Fibroblast of peridontal ligament (primary cell): ENCODE data around the gene WIZ.
A peak's percentile ranks its signal among the peaks of the same experiment; 100 is the strongest.

Experiments
- DNase-seq: peaks from one replicate; pipeline ENCODE4 v3.0.0-alpha.2; 2010; ENCODE audit errors: extremely low read depth

The WIZ gene

DNA sequence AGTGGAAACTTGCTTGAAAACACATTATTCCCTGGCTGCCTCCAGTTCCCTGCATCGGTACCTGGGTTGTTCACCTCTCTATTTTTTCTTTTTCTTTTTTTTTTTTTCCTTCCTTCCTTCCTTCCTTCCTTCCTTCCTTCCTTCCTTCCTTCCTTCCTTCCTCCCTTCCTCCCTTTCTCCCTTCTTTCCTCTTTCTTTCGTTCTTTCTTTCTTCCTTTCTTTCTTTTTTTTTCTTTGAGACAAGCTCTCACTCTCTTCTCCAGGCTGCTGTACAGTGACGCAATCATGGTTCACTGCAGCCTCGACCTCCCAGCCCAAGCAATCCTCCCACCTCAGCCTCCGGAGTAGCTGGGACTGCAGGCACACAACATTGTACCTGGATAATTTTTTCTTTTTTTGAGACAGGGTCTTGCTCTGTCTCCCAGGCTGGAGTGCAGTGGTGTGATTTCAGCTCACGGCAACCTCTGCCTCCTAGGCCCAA lies 18.0 kb upstream of the WIZ start:
- DNase-seq, result no peak

DNA sequence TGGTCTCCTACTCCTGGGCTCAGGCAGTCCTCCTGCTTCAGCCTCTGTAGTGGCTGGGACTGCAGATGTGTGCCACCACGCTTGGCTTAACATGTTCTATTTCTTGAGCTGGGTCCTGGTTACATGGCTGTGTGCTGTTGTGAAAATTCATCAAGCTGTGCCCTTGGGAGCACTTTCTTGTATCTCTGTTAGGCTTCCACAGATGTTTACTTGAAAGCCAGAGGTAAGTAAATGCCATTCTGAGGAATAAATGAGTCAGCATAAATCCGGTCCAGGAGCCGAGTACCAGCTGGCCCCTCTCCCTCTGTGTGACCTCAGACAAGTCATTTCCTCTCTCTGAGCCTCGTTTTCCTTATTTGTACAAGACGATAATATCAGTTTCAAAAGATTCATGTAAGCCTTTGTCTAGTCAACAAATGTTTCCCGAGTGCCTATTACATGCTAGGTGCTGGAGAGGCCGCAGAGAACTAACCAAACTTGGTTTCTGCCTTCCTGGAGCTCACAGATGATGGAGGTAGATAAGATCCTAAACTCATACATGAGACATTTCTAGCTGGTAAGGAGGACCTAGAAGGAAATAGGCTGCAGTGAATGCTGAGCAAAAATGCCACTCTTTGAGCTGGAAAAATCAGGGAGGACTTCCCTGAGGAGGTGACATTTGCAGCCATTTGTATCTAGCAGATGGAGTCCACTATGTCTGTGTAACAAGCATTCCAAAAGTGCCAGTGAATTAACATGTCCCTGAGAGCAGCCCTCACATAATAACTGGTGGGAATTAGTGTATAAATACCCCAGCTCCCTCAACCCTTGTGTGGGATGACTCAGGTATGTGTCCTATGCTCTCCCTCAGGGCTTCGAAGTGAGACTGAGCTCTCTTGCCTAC lies 17.3 kb upstream of the WIZ start:
- DNase-seq, result no peak

DNA sequence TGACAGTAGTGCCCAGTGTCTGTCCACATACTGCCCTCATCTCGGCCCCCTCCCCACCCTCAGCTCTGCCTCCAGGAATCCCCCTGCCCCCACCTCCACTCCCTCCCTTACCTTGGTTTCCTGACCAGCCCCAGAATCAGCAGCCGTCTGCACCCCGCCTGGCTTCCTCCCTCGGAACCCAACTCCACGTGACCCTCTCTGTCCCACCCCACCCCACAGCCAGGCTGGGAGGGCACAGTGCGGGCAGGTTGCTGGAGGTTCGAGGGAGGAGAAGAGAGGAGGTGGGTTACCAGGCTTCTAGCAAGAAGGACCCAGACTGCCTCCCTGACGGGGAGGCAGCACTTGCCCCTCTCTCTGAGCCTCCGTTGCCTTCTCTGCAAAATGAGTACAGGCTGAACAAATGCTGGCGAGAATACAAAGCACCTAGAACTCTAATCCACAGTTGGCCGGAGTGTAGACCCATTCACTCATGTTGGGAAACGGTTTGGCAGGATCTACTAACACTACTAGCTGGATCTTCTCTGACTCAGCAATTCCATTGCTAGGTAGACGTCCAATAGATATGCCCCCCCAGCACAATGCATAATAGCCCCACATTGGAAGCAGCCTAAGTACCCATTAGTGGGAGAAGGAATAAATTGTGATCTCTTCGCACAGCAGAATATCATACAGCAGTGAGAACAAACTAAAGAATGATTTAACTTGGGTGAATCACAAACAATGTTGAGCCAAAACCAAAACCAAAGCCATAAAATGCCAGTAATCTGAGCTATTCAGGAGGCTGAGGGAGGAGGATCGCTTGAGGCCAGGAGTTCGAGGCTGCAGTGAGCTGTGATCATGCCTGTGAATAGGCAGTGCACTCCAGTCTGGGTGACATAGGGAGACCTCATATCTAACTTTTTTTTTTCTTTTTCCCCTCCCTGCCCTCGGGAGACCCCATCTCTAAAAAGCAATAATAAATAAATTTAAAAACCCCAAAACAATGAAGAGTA lies 14.9 kb upstream of the WIZ start, which contains the start of gene RASAL3:
TSS of gene RASAL3 (minus strand) at position 151 of the 992 bp plus-strand sequence. CDS start 186 bp downstream, outside the sequence.
- DNase-seq, result no peak

DNA sequence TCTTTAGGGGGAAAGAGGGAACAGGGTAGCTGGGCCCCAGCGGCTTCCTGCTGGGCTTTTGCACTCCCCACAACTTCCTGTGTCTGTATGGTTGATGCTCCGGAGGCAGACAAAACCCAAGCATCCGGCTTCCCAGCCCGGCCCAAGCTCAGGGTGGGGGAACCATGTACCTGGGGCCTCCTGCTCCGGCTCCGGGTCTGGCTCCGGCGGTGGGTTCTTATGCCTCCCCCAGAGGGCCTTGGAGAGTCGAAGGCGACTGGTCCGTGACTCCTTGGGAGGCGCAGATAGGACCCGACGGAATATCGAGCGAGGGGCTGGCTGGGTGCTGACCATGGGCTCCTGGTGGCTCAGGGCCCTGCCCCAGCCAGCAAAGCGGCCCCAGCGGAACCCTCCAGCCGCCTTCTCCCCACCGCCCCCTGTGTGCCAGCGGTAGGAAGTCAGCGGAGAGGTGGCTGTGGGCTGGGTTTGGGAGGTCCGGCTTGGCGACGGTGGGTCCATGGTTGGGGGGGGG lies 14.2 kb upstream of the WIZ start:
- no peak for DNase-seq

DNA sequence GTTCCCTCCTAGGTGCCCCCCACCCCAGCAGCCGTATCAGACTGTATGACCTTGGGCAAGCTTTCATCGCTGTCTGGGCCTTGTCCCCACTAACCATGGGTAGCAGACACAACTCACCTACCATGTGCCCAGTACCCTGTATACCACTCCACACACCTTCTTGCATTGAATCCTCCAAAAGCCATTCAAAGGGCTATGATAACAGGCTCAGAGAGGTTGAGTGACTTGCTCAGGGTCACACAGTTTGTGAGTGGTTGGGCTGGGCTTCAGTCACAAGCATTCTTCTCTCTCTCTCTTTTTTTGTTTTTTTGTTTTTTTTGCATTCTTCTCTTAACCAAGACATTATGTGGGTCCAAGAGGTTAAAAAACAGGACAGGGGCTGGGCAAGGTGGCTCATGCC lies 11.9 kb upstream of the WIZ start:
- no peak for DNase-seq

DNA sequence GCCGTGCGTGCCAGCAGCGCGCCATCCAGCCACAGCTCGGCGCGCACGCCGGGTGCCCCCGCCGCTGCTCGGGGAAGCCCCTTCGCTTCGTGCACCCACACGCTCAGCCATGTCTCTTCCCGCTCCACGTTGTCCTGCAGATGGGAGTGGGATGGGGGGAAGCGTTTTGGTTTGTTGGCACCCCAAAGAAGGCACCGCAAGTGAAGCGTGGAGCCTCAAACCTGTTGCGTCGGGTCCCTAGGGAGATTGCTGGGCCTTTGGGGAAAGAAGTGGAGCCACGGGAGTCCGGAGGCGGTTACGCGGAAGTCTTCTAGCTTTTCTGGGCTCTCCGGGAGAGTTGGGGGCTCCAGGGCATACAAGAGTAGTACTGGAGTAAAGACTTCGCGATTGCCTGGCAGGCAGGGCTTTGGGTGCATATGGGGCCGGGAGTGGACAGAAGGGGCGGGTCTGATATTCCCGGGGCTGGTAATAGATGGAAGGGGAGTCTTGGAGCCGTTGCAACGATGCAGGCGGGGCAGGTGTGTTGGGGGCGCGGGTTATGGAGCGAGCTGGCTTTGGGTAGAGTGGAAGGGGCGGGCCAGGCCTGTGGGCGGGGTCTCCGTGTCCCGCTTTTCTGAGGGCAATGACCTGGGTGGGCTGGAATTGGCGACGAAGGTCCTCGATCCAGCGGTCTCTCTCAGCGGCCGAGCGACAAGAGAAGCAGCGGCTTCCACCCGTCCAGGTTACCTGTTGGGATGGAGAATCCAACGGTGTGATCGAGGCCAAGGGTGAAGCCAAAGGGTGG lies 8.1 kb upstream of the WIZ start:
- no peak for DNase-seq

DNA sequence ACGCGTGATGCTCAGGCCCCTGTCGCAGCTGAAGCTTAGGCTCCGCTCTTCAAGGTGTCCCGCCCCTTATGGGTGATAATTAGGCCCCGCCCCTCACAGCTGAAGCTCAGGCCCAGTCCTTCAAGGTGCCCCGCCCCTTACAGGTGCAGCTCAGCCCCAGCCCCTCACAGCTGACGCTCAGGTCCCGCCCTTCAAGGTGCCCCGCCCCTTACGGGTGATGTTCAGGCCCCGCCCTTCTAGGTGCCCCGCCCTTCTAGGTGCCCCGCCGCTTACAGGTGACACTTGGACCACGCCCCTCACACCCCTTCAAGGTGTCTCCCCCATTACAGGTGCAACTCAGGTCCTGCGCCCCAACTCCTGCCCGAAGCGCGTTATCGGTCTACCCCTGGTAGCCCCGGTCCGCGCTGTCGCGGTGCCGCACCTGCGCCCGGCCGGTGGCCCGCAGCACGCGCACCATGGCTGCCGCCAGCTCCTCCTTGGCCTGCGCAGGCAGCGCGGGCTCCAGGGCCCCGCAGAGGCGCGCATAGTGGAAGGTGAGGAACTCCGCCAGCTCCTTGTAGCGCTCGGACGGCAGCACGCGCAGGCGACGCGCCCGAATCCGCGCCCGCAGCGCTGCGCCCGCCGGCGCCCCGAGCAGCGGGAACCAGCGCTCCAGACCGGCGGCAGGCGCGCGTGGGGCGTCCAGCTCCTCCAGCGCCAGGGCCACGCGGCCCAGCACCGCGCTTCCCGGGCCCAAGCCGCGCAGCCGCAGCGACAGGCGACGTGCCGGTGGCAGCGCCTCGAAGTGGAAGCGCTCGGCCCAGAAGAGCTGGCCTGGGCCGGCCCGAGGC lies 7.3 kb upstream of the WIZ start:
- DNase-seq, result no peak

DNA sequence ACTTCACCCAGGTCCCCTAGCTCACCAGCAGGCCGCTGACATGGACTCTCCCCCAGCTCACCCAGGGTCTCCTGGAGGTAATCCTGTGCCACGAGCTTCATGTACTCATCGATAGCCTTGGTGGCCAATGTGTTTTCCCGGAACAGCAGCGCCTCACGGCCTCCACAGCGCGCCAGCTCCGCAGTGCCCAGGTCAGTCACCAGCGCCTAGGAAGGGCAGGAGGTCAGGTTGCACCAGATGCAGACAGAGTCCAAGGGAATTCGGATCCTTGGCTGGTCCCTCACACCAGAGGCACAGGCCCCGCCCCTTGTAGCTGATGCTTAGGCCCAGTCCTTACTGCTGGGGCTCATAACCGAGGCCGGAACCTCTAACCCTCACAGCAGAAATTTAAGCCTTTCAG lies 6.7 kb upstream of the WIZ start:
- no peak for DNase-seq

DNA sequence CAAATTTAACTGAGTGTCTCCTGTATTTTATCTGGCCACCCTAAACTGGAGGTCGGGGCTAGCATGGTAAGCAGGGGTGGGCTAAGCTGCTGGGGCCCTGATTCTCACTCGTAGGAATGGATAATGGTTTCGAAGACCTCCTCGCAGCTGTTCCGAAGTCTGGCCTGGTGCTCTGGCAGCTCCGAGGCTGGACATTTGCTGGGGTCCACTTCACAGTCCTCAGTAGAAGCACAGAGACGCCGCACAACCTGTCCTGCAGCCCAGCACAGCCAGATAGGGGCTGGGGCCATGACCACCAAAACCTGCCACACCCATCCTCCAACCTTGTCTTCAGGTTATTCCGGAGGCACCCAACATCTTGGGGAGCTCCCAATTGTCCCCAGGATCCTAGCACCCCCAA lies 6.2 kb upstream of the WIZ start:
- DNase-seq, result no peak

DNA sequence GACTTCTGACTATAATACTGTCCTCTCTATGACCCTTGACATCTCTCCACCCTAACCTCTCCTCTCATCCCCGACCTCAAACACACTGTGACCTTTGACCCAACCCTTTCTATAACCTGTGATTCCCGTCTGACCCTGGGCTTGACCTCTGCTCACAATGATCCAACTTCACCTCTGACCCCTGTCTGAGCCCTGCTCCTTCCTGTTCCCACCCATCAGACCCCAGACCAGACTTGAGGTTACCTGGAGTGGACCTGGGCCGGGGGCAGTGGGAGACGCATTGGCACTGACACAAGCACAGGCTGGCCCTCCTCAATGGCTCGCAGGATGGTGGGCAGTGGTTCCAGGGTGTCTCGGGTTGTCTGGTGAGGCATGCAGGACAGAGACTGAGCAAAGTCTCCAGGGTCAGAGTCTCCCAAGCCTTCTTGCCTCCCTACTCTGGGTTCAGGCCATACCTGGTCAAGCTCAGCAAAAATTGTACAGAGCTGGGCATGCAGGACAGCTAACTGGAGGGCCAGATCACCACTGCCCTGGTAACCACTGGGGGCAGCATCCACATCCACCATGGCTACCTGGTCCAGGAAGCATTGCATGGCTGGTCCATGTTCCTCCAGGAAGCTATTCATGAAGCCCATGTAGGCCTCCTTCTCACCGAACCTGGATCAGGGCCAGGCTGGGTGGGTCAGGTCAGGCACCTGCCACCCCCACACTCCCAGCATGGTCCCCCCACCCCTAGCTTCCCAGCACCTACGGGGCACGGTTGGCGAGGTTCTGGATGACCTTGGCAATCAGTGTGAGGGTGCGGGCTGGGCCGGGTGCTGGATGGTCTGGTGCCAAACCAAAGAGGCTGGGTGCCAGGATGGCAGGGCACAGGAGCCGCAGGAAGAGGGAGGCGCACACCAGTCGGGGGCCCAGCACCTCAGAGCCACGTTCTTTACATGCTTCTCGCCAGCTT lies 4.4 kb upstream of the WIZ start:
- no peak for DNase-seq

DNA sequence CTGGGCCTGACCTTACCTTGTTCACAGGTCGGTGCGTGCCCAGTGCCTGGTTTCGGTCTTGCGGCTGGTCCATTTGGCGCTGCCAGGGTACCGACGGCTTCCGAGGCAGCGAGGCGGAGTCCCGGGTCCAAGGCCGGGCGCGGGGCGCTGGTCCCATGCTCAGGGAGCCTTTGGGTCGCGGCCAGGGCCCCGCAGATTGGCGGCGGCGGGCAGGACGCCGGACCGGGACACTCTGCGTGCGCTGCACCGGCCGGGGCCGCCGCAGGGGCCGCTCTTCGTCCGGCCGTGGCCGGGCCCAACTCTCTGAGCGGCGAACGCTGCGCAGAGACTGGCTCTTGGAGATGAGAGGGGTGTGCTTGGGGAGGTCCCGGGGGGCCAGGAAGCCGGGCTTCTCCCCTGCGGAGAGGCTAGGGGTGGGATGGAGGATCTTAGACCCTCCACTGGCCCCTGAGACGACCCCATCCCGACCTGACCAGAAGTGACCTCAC lies 3.4 kb upstream of the WIZ start:
- no peak for DNase-seq

DNA sequence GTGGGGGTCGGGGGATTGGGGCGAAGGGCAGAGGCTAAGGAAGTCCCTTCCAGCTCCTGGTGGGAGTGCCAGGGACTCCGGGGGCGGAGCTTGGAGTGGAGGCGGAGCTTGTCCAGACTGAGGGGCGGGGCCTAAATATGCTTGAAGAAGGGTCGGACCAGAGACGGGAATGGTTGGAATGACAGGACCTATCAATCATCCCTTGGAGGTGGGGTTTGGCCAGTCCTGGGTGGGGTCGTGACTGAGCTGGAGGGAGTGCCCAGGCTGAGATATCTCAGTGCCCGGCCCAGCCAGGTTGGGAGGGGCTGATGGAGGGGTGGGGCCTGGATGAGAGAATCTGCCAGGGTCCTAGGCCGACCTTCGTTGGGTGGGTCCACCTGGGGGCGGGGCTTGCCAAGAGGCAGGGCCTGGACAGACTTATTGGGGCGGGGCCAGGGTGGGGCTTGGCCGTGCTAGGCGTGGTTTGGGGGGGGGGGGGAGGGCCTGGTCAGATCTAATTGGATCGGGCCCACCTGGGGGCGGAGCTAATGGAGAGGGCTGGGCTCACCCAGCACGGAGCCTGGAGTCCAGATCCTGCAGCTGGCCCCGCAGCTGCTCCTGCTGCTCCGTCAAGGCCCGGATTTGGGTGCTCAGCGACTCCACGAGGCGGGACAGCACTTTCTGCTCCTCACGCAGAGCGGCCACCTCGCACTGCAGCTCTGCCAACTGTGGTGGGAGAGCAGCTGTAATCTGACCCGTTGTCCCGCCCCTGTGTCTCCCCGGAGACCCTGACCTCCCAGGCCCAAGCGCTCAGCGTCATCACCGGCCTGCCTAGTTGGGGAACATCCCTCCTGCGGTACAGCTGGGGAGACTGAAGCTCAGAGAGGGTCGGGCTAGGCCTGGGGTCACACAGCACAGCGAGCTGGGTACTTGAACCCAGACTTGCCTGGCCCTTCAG lies 2.6 kb upstream of the WIZ start:
- peak; percentile 60 for DNase-seq

DNA sequence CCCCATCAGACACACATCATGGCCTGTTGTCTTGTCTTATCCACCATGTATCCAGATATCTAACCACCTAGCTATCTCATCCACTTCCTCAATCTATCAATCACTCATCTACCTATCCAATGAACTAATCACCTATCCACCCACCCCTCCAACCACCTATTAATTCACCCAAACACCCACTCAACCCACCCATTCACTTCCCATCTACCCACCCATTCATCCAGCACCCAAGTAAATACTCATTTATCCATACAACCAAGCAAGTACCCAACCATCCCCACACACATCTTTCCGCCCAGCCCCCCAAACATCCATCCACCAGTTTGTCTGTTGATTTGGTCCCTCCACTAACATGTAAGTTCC lies 753 bp upstream of the WIZ start:
- DNase-seq, result no peak

DNA sequence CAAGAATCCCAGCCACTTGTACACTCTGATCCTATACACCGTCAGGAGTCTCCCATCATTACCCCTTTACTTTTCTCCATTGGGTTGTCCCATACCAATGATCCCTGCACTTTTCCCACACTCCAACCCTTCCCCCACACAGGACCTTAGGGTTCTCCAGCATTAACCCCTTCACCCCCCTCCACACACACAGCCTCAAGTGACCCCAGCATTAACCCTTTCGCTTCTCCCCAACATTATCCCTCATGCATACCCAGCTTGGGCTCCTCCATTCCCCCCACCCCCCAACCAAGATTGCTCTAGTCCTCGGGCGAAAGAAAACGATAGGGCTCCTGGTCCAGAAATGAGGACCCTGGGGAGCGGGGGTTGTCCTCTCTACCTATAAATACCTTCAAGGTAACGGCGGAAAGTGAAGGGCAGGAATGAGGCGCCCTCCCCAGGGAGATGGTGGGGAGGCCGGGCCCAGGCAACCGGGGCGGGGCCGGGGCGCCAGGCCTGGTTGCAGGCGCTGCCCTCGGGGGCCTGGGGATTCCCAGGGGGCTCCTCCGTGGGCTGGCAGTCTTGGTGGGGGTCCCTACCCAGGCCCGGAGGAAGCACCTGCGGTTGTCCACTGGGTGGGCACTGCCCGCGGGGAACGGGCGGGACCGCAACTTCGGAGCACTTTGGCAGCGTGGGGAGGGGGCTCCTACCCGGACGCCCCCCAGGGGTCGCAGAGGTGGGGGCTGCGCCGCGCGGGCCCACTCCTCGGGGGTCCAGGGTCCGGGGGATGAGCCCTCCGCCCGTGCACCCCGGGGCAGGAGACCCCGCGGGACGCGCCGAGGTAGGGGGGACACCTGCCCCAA lies 757 bp downstream of the WIZ start:
- no peak for DNase-seq

DNA sequence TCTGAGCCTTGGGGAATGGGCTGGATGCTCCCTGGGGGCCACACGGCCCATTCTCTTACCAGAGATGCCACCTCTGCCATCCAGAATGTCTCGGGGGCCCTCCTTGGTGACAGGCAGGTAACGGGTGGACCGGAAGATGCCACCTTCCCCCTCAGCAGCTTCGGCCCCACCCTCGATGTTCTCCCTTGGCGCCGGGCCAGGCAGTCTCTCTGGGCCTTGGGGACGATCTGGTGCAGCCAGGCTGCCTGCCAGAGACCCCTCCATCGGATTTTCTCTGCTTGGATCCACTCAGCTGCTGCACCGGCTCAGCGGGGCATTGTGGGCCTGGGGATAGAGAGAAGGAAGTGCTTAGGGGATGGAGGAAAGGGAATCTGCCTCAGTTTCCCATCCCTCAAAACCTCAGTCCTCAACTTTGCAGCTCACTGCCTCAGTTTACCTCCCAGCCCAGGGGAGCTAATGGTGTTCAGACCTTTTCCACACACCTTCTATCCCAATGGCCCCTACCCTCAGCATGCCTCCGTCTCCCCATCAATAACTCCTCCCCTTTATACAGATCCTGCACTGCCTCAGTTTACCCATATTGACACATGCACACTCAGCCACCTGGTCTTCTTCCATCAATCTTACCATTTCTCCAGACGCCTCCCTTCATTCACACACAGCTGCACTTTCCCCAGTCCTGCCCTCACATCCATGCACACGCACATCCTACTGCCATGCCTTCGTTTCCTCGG lies 1.5 kb downstream of the WIZ start:
- no peak for DNase-seq

DNA sequence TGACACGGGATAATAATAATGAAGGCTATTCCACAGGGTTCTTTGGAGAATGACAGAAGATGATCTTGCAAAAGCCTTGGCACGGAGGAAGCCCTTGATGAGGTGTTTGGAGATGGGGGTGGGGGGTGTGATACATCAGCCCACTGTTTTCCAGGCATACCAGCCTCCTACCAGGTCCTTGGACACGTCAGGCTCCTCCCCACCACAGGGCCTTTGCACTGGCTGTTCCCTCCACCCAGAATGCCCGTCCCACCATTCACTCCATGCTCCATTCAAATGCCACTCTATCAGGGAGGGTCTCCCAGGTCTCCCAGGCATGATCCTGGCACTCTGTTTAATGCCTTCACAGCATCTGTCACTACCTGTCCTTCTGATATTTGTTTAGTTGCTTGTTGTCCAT lies 2.7 kb downstream of the WIZ start:
- DNase-seq, result no peak
